Measurements from ENCODE around the gene TAS2R38. TPM values are rescaled to one million over a fixed set of nuclear protein-coding genes. Genes with fewer than 3 reads are reported as not detected.

Gene TAS2R38
- total RNA-seq, 1 experiment from 2014 or later, result not detected

GRCh38 chr7:141949911-141950310, 23.7 kb downstream of the TAS2R38 start (continued):
- TF ChIP-seq ZNF425 (CRISPR knock-in tag; conservative IDR thresholded peaks at IDR 0.05) (no peak), ZNF219 (CRISPR knock-in tag; IDR thresholded peaks at IDR 0.05; ENCODE audit: borderline replicate concordance) (no peak), E2F4 (CRISPR knock-in tag; IDR thresholded peaks at IDR 0.05; ENCODE audit: borderline replicate concordance, low read depth) (no peak), FOXP4 (CRISPR knock-in tag; IDR thresholded peaks at IDR 0.05) (no peak)

- H3K4me1 Mint-ChIP-seq, result peaks cover 5% of the 10 kb centered on the region
- POLR2A ChIA-PET, result interaction anchor here (0.5 kb wide), 1 partner anchor 22 kb away, joined by 3 read pairs; no protein-coding TSS in a partner anchor
- no peak for ATAC-seq
These were observed 24.1 kb downstream of the TAS2R38 start for GRCh38 chr7:141949451-141949850.

GRCh38 chr7:141949021-141949420, 24.6 kb downstream of the TAS2R38 start:
- CTCF ChIA-PET, result no interaction called here
- no peaks in the 10 kb centered on the region for H3K9me3 Mint-ChIP-seq
- TF ChIP-seq USF1 (CRISPR knock-in tag; IDR thresholded peaks at IDR 0.05), result no peak
- TF ChIP-seq IRF2 (CRISPR knock-in tag; IDR thresholded peaks at IDR 0.05; ENCODE audit: borderline replicate concordance, low read depth), result no peak
- TF ChIP-seq KAT7 (CRISPR knock-in tag; IDR thresholded peaks at IDR 0.05; ENCODE audit: borderline replicate concordance), result no peak
- TF ChIP-seq E2F5 (CRISPR knock-in tag; IDR thresholded peaks at IDR 0.05), result no peak
- no peak for TF ChIP-seq ZNF121 (CRISPR knock-in tag; IDR thresholded peaks at IDR 0.05)
- no peak for TF ChIP-seq E2F1 (CRISPR knock-in tag; IDR thresholded peaks at IDR 0.05)
- no peak for TF ChIP-seq SMAD3 (CRISPR knock-in tag; IDR thresholded peaks at IDR 0.05; ENCODE audit: borderline replicate concordance)
- TF ChIP-seq CREM (CRISPR knock-in tag; IDR thresholded peaks at IDR 0.05), result no peak
- no peak for TF ChIP-seq NFYB (CRISPR knock-in tag; conservative IDR thresholded peaks at IDR 0.05; ENCODE audit: low read depth)
- TF ChIP-seq JUN (CRISPR knock-in tag; IDR thresholded peaks at IDR 0.05), result no peak
- TF ChIP-seq CBFB (CRISPR knock-in tag; IDR thresholded peaks at IDR 0.05; ENCODE audit: low read depth), result no peak
- TF ChIP-seq MXD4 (CRISPR knock-in tag; IDR thresholded peaks at IDR 0.05; ENCODE audit: borderline replicate concordance), result no peak
- no peak for TF ChIP-seq OVOL2 (CRISPR knock-in tag; IDR thresholded peaks at IDR 0.05; ENCODE audit: borderline replicate concordance)

More at GRCh38 chr7:141949451-141949850, 24.1 kb downstream of the TAS2R38 start:
- H3K4me3 Mint-ChIP-seq, result no peak overlapping the region
- H3K27me3 Mint-ChIP-seq (ENCODE audit: low read depth), result no peaks in the 10 kb centered on the region
- no peak for TF ChIP-seq JAZF1 (CRISPR knock-in tag; IDR thresholded peaks at IDR 0.05)
- no peak for TF ChIP-seq JUN (CRISPR knock-in tag; IDR thresholded peaks at IDR 0.05)
- no peak for TF ChIP-seq KAT7 (CRISPR knock-in tag; IDR thresholded peaks at IDR 0.05; ENCODE audit: borderline replicate concordance)
- TF ChIP-seq ZNF416 (CRISPR knock-in tag; IDR thresholded peaks at IDR 0.05), result no peak
- no peak for TF ChIP-seq ZNF671 (CRISPR knock-in tag; IDR thresholded peaks at IDR 0.05)
- TF ChIP-seq SOX15 (CRISPR knock-in tag; IDR thresholded peaks at IDR 0.05), result no peak
- TF ChIP-seq USF2 (CRISPR knock-in tag; IDR thresholded peaks at IDR 0.05), result no peak
- no peak for TF ChIP-seq NR3C1 (CRISPR knock-in tag; conservative IDR thresholded peaks at IDR 0.05; ENCODE audit: low read depth)
- H3K36me3 Mint-ChIP-seq, result no peaks in the 10 kb centered on the region
- DNase-seq (ENCODE audit: low spot score), result no peak
- H3K27ac Mint-ChIP-seq, result no peak overlapping the region
- H3K9me3 Mint-ChIP-seq, result no peaks in the 10 kb centered on the region
- CTCF ChIA-PET, result no interaction called here

More at GRCh38 chr7:141949021-141949420, 24.6 kb downstream of the TAS2R38 start:
- H3K27ac Mint-ChIP-seq, result no peak overlapping the region
- ATAC-seq (no peak), DNase-seq (ENCODE audit: low spot score) (no peak)
- H3K27me3 Mint-ChIP-seq (ENCODE audit: low read depth), result no peaks in the 10 kb centered on the region
- POLR2A ChIA-PET, result no interaction called here
- H3K4me1 Mint-ChIP-seq, result peaks cover under 1% of the 10 kb centered on the region
- H3K4me3 Mint-ChIP-seq, result no peak overlapping the region
- H3K36me3 Mint-ChIP-seq, result no peaks in the 10 kb centered on the region

Data from WTC11 (cell line).